H9 (cell line): ENCODE results near the gene TMIGD3. TPM values are rescaled to one million over a fixed set of nuclear protein-coding genes. Genes with fewer than 3 reads are reported as not detected.

Source experiments
- DNase-seq: peaks from one replicate; pipeline ENCODE4 v3.0.0-alpha.2; 2017
- H2AFZ ChIP-seq: one replicate; pipeline ENCODE4 v1.6.1; 2013; ENCODE audit warnings: mild to moderate bottlenecking, low read length, control low read depth, moderate library complexity
- H2AK5ac ChIP-seq: 2 replicates; pipeline ENCODE4 v1.6.1; 2013; ENCODE audit warnings: low read length, control low read depth, mixed read lengths; ENCODE audit not compliant: insufficient read length
- H2BK120ac ChIP-seq: one replicate; pipeline ENCODE4 v1.6.1; 2013; ENCODE audit warnings: low read depth, mild to moderate bottlenecking, low read length, control low read depth, inconsistent platforms; ENCODE audit not compliant: poor library complexity, severe bottlenecking
- H2BK12ac ChIP-seq: 2 replicates; pipeline ENCODE4 v1.6.1; 2013; ENCODE audit warnings: low read length, control low read depth, mixed read lengths, low read depth; ENCODE audit not compliant: insufficient read length
- H2BK15ac ChIP-seq: 2 replicates; pipeline ENCODE4 v1.6.1; 2013; ENCODE audit warnings: low read depth, low read length, control low read depth
- H2BK20ac ChIP-seq: one replicate; pipeline ENCODE4 v1.6.1; 2013; ENCODE audit warnings: low read depth, mild to moderate bottlenecking, low read length, control low read depth, inconsistent platforms; ENCODE audit not compliant: poor library complexity, severe bottlenecking
- H2BK5ac ChIP-seq: 2 replicates; pipeline ENCODE4 v1.6.1; 2013; ENCODE audit warnings: low read length, control low read depth, mixed read lengths; ENCODE audit not compliant: insufficient read length
- H3K14ac ChIP-seq: 2 replicates; pipeline ENCODE4 v1.6.1; 2013; ENCODE audit warnings: low read length, control low read depth; ENCODE audit not compliant: insufficient read depth
- H3K18ac ChIP-seq: 2 replicates; pipeline ENCODE4 v1.6.1; 2013; ENCODE audit warnings: low read depth, mild to moderate bottlenecking, mixed read lengths, low read length, control low read depth; ENCODE audit not compliant: insufficient read length
- H3K23ac ChIP-seq: 2 replicates; pipeline ENCODE4 v1.6.1; 2013; ENCODE audit warnings: low read length, control low read depth, mixed read lengths, low read depth; ENCODE audit not compliant: insufficient read length
- H3K23me2 ChIP-seq: 2 replicates; pipeline ENCODE4 v1.6.1; 2013; ENCODE audit warnings: low read depth, mild to moderate bottlenecking, mixed read lengths, low read length, control low read depth; ENCODE audit not compliant: insufficient read length, poor library complexity, severe bottlenecking
- H3K27ac ChIP-seq: 2 replicates; pipeline ENCODE4 v1.5.1; 2013; ENCODE audit warnings: low read length, control low read depth, mixed read lengths, low read depth; ENCODE audit not compliant: insufficient read length
- H3K27me3 ChIP-seq: 2 replicates; pipeline ENCODE4 v1.6.1; 2013; ENCODE audit warnings: low read length, control low read depth, inconsistent platforms; ENCODE audit not compliant: insufficient read depth
- H3K4ac ChIP-seq: 2 replicates; pipeline ENCODE4 v1.6.1; 2013; ENCODE audit warnings: low read depth, mild to moderate bottlenecking, control low read depth, inconsistent platforms, low read length, moderate library complexity
- H3K4me1 ChIP-seq: 2 replicates; pipeline ENCODE4 v1.6.1; 2013; ENCODE audit warnings: low read length, control low read depth, inconsistent platforms; ENCODE audit not compliant: insufficient read depth
- H3K4me2 ChIP-seq: 2 replicates; pipeline ENCODE4 v1.6.1; 2013; ENCODE audit warnings: low read length, control low read depth, mixed read lengths; ENCODE audit not compliant: insufficient read length, insufficient read depth
- H3K56ac ChIP-seq: 2 replicates; pipeline ENCODE4 v1.6.1; 2013; ENCODE audit warnings: low read depth, mild to moderate bottlenecking, mixed read lengths, low read length, control low read depth; ENCODE audit not compliant: insufficient read length
- H3K79me1 ChIP-seq: 2 replicates; pipeline ENCODE4 v1.6.1; 2013; ENCODE audit warnings: low read depth, mild to moderate bottlenecking, moderate library complexity, low read length, control low read depth, inconsistent platforms; ENCODE audit not compliant: insufficient read depth, poor library complexity, severe bottlenecking
- H3K79me2 ChIP-seq: 2 replicates; pipeline ENCODE4 v1.6.1; 2013; ENCODE audit warnings: low read length, control low read depth, inconsistent platforms; ENCODE audit not compliant: insufficient read depth
- H3K9ac ChIP-seq: 2 replicates; pipeline ENCODE4 v1.6.1; 2013; ENCODE audit warnings: low read length, control low read depth, mixed read lengths; ENCODE audit not compliant: insufficient read length; ENCODE audit errors: extremely low read depth
- H3K9me3 ChIP-seq: one replicate; pipeline ENCODE4 v1.6.1; 2013; ENCODE audit warnings: low read depth, low read length, inconsistent platforms; ENCODE audit not compliant: control insufficient read depth
- H3T11ph ChIP-seq: one replicate; pipeline ENCODE4 v1.6.1; 2013; ENCODE audit warnings: mild to moderate bottlenecking, low read length, control low read depth, inconsistent platforms
- H4K20me1 ChIP-seq: one replicate; pipeline ENCODE4 v1.6.1; 2013; ENCODE audit not compliant: control insufficient read depth, insufficient read length, insufficient read depth
- H4K5ac ChIP-seq: 2 replicates; pipeline ENCODE4 v1.6.1; 2013; ENCODE audit warnings: low read depth, mild to moderate bottlenecking, mixed read lengths, low read length, control low read depth; ENCODE audit not compliant: insufficient read length
- H4K8ac ChIP-seq: replicated peaks from 2 replicates; pipeline ENCODE4 v1.6.1; 2013; ENCODE audit warnings: low read length, control low read depth, mixed read lengths, low read depth; ENCODE audit not compliant: insufficient read length
- H4K91ac ChIP-seq: 2 replicates; pipeline ENCODE4 v1.6.1; 2013; ENCODE audit warnings: low read depth, mild to moderate bottlenecking, moderate library complexity, mixed read lengths, low read length, control low read depth; ENCODE audit not compliant: insufficient read length
- H3K27ac Mint-ChIP-seq, 3 experiments: 2 replicates in 2 of 3; 3 replicates in 1 of 3; pipeline ENCODE4 v1.8.0; 2020 to 2021; ENCODE audit warnings: mixed read lengths in 3 of 3, mild to moderate bottlenecking in 1 of 3, moderate library complexity in 1 of 3
- H3K27me3 Mint-ChIP-seq: 2 replicates; pipeline ENCODE4 v1.8.0; 2021; ENCODE audit warnings: low read depth, mild to moderate bottlenecking, moderate library complexity, mixed read lengths
- H3K36me3 Mint-ChIP-seq, 3 experiments: 2 replicates in 2 of 3; 3 replicates in 1 of 3; pipeline ENCODE4 v1.8.0; 2020 to 2021; ENCODE audit warnings: low read depth in 3 of 3, mixed read lengths in 3 of 3; ENCODE audit not compliant: insufficient read depth in 1 of 3
- H3K4me1 Mint-ChIP-seq, 2 experiments: 2 replicates each; pipeline ENCODE4 v1.8.0; 2020; ENCODE audit warnings: mixed read lengths in 2 of 2
- H3K4me3 Mint-ChIP-seq, 2 experiments: 2 replicates in 1 of 2; 3 replicates in 1 of 2; pipeline ENCODE4 v1.8.0; 2020 to 2021; ENCODE audit warnings: mild to moderate bottlenecking in 2 of 2, mixed read lengths in 2 of 2, moderate library complexity in 1 of 2
- H3K9me3 Mint-ChIP-seq, 2 experiments: 2 replicates in 1 of 2; 3 replicates in 1 of 2; pipeline ENCODE4 v1.8.0; 2020; ENCODE audit warnings: mild to moderate bottlenecking in 2 of 2, mixed read lengths in 2 of 2, moderate library complexity in 1 of 2
- WGBS: extraction: QIAGEN DNeasy Blood & Tissue Kit; methylation state at CpG from one replicate; pipeline ENCODE4 v1.1.7; 2013; ENCODE audit warnings: missing lambda C conversion rate, low lambda C conversion rate, mixed read lengths; ENCODE audit not compliant: insufficient read length; ENCODE audit errors: extremely low coverage; 5-methylcytosine and 5-hydroxymethylcytosine counted together
- total RNA-seq: library from RNA; stranded (reverse); gene quantifications from 2 replicates; pipeline ENCODE4 v1.2.1, GENCODE V29; 2021
- TF ChIP-seq, protein P1 (sequence below): fragments of 200-600 bp; sonication (generic); conservative IDR thresholded peaks from 3 replicates; pipeline ENCODE4 v1.8.0; 2021; ENCODE audit warnings: antibody characterized with exemption, mild to moderate bottlenecking

Gene TMIGD3
- total RNA-seq, 1 experiment from 2014 or later: not detected

DNA sequence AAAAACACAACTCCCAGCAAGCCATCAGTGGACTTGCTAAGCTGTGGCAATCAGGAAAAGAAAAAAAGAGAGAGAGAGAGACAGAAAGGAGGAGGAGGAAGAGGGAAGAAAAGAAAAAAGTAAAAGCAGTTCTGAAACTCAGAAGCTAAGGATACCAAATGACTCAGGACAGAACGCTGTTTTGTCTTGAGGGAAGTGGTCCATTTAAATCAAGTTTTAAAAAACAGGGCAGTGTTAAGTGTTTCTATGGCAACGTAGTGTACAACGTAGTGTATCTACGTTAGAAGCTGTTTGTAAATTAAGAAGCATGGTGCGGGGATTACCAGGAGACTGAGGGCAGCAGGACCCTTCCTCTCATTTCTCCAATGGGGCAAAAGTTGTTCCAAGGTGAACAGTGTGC is 5.8 kb downstream of the TMIGD3 start:
- H2AK5ac ChIP-seq: no peak overlapping the region
- no peak overlapping the region for H3K4me3 Mint-ChIP-seq
- TF ChIP-seq, protein P1, sequence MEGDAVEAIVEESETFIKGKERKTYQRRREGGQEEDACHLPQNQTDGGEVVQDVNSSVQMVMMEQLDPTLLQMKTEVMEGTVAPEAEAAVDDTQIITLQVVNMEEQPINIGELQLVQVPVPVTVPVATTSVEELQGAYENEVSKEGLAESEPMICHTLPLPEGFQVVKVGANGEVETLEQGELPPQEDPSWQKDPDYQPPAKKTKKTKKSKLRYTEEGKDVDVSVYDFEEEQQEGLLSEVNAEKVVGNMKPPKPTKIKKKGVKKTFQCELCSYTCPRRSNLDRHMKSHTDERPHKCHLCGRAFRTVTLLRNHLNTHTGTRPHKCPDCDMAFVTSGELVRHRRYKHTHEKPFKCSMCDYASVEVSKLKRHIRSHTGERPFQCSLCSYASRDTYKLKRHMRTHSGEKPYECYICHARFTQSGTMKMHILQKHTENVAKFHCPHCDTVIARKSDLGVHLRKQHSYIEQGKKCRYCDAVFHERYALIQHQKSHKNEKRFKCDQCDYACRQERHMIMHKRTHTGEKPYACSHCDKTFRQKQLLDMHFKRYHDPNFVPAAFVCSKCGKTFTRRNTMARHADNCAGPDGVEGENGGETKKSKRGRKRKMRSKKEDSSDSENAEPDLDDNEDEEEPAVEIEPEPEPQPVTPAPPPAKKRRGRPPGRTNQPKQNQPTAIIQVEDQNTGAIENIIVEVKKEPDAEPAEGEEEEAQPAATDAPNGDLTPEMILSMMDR: no peak
- no peak overlapping the region for H2AFZ ChIP-seq
- no peak overlapping the region for H3K18ac ChIP-seq
- WGBS: no CpG with 5 or more reads among the region's 5 CpGs
- no peaks in the 10 kb centered on the region for H3K79me1 ChIP-seq
- no peak overlapping the region for H3K27ac ChIP-seq
- no peak overlapping the region for H4K91ac ChIP-seq
- no peaks in the 10 kb centered on the region for H3K79me2 ChIP-seq
- no peak overlapping the region for H3K4me2 ChIP-seq
- H3K4ac ChIP-seq: no peak overlapping the region
- H3K27ac Mint-ChIP-seq: no peak overlapping the region
- no peak overlapping the region for H2BK15ac ChIP-seq
- H3T11ph ChIP-seq: no peak overlapping the region
- no peak overlapping the region for H2BK12ac ChIP-seq
- no peak for DNase-seq
- no peak overlapping the region for H3K23ac ChIP-seq
- no peak overlapping the region for H2BK20ac ChIP-seq
- H3K4me1 Mint-ChIP-seq: peaks cover 6% of the 10 kb centered on the region in 2 experiments
- H4K5ac ChIP-seq: no peak overlapping the region
- no peaks in the 10 kb centered on the region for H3K23me2 ChIP-seq
- H2BK120ac ChIP-seq: no peak overlapping the region
- no peak overlapping the region for H3K14ac ChIP-seq
- peaks cover 2 to 3% of the 10 kb centered on the region in 2 experiments; a peak in 3 of 5 replicates for H3K9me3 Mint-ChIP-seq
- H3K9me3 ChIP-seq: no peaks in the 10 kb centered on the region
- no peaks in the 10 kb centered on the region for H3K27me3 Mint-ChIP-seq
- no peak overlapping the region for H3K56ac ChIP-seq
- 0 out of 7 replicates have a peak, but pooled peaks cover 0 to 4% (median 0%) of the 10 kb centered on the region in 3 experiments for H3K36me3 Mint-ChIP-seq
- H3K4me1 ChIP-seq: no peaks in the 10 kb centered on the region
- no peak overlapping the region for H3K9ac ChIP-seq
- H2BK5ac ChIP-seq: no peak overlapping the region
- H4K20me1 ChIP-seq: no peaks in the 10 kb centered on the region
- no peak overlapping the region for H4K8ac ChIP-seq
- H3K27me3 ChIP-seq: no peaks in the 10 kb centered on the region
